ENCODE measurements around the gene TXN.

DNA sequence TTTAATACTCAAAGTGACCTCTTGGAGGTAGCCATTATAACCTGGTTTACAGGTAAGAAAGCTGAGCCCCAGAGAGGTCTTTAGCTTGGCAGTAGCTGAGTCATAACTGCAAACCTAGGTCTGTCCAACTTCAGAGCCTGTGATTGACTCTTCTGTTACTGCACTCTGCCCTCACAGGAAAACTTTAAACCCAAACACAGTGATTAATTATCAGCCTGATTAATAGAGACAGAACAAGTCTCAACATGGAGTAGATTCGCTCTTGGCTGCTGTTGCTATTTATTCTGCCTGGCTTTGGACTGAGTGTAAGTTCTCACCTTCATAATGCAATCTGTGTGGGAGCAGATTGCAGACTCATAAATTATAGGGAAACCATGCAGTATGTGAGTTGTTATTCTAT, 27.4 kb upstream of the TXN start:
- TF ChIP-seq, protein P1, sequence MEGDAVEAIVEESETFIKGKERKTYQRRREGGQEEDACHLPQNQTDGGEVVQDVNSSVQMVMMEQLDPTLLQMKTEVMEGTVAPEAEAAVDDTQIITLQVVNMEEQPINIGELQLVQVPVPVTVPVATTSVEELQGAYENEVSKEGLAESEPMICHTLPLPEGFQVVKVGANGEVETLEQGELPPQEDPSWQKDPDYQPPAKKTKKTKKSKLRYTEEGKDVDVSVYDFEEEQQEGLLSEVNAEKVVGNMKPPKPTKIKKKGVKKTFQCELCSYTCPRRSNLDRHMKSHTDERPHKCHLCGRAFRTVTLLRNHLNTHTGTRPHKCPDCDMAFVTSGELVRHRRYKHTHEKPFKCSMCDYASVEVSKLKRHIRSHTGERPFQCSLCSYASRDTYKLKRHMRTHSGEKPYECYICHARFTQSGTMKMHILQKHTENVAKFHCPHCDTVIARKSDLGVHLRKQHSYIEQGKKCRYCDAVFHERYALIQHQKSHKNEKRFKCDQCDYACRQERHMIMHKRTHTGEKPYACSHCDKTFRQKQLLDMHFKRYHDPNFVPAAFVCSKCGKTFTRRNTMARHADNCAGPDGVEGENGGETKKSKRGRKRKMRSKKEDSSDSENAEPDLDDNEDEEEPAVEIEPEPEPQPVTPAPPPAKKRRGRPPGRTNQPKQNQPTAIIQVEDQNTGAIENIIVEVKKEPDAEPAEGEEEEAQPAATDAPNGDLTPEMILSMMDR (IDR thresholded peaks at IDR 0.05): no peak
- TF ChIP-seq POLR2A (IDR thresholded peaks at IDR 0.05) (no peak), EP300 (IDR thresholded peaks at IDR 0.05) (no peak), POLR2AphosphoS5 (IDR thresholded peaks at IDR 0.05) (no peak)
